K562 treated with DMSO at 1 percent for 24 hours (cell line): ENCODE measurements around the gene SPZ1. TPM values are rescaled to one million over a fixed set of nuclear protein-coding genes. Genes with fewer than 3 reads are reported as not detected.

ENCODE experiments used
- total RNA-seq: library from RNA; unstranded; fragments of 300-600 nt; gene quantifications from 2 replicates; pipeline ENCODE4 v1.2.3, GENCODE V29; 2022; ENCODE audit warnings: low read depth; ENCODE audit not compliant: insufficient read depth

SPZ1 gene, protein sequence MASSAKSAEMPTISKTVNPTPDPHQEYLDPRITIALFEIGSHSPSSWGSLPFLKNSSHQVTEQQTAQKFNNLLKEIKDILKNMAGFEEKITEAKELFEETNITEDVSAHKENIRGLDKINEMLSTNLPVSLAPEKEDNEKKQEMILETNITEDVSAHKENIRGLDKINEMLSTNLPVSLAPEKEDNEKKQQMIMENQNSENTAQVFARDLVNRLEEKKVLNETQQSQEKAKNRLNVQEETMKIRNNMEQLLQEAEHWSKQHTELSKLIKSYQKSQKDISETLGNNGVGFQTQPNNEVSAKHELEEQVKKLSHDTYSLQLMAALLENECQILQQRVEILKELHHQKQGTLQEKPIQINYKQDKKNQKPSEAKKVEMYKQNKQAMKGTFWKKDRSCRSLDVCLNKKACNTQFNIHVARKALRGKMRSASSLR
- total RNA-seq, result not detected in 2 replicates

DNA sequence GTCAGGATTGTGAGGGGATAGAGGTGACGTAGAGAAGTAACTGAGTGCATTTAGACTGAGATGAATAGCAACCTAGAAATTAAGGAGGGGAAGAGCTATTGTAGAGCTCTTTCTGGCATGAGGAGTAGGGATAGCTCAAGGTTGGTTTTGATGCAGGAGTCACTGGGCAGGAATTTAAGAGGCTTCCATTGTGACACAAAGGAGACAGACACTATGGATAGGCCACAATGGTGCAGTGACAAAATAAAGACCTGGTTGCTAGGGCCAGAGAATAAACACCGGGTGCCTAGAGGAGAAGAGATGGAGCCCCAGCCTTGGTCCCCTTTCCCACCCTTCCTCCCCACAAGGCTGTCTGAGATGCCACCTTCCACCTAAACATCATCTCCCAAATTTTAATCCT is at the start of gene SPZ1:
SPZ1 (plus strand) TSS at position 301 of the 400 bp plus-strand sequence. CDS start 214 bp downstream, outside the sequence.

Other genes starting within 250 kb of the SPZ1 start
- gene SERINC5, start 64.0 kb upstream of the SPZ1 start, total RNA-seq, result 3.5 and 4.6 TPM in 2 replicates
- 9.8 and 11.9 TPM in 2 replicates for gene ZFYVE16, start 88.1 kb downstream of the SPZ1 start, total RNA-seq
- gene FAM151B, start 168.1 kb downstream of the SPZ1 start, total RNA-seq, result 1.5 TPM in 1 of 2 replicates, not detected in the other